ENCODE data around the gene TAX1BP1. TPM values are rescaled to one million over a fixed set of nuclear protein-coding genes. Genes with fewer than 3 reads are reported as not detected.
A peak's percentile ranks its signal among the peaks of the same experiment; 100 is the strongest.
"Not testable (repeated sequence)": the region's sequence is repeated elsewhere in the genome, so short reads cannot be mapped to it uniquely, and the experiment has no call there.

The TAX1BP1 gene
- polyA plus RNA-seq, 1 donor (not counting 4 experiments of a cell fraction or from before 2014, with no cell fraction given), result 102 TPM

GRCh38 chr7:27846388-27846787 is 106.4 kb downstream of the TAX1BP1 start:
- dilution Hi-C loops (cut with MboI; ENCODE audit: extremely low pct_ligation_motif_present, low sequenced_read_pairs), result no loop called here
- FAIRE-seq, result no peak

DNA sequence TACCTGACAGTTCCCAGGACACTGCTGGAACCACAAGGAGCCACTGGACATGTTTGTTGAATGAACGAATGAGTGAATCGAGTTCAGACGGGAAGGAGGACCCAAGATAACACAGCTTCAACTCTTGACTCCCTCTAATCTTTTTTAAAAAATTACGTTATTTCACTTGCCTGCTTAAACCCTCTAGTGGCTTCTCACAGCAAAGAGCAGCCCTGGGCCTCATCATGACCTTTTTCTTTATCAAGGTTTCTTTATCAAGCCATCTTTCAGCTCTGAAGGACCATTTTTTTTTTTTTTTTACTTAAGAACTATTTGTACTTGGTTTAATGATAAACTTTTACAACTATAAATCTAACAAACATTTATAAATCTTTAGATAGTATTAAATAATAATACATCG is 110.6 kb downstream of the TAX1BP1 start:
- Histone ChIP-seq H4K20me1 (ENCODE audit: control insufficient read depth, extremely low read depth, insufficient read depth, low read length) (no peaks in the 10 kb centered on the region), H3K4me1 (ENCODE audit: control insufficient read depth, extremely low read depth, insufficient read depth, low read length) (peaks cover 7% of the 10 kb centered on the region), H3K79me2 (ENCODE audit: control insufficient read depth, insufficient read depth, low read length) (no peaks in the 10 kb centered on the region), H3K9me1 (ENCODE audit: control insufficient read depth, extremely low read depth, insufficient read depth, low read length) (no peaks in the 10 kb centered on the region), H3K4me2 (ENCODE audit: control insufficient read depth, extremely low read depth, insufficient read depth, low read depth, low read length) (no peak overlapping the region), H3K9me3 (ENCODE audit: control insufficient read depth, low read depth, low read length) (no peaks in the 10 kb centered on the region), H3K27ac (ENCODE audit: control insufficient read depth, insufficient read depth, low read length) (no peak overlapping the region), H3K4me3 (ENCODE audit: control insufficient read depth in 2 of 3, extremely low read depth in 1 of 3, insufficient read depth in 2 of 3, low read depth in 1 of 3, low read length in 3 of 3) (no peak overlapping the region), H3K27me3 (ENCODE audit: control insufficient read depth, extremely low read depth, insufficient read depth, low read length) (no peaks in the 10 kb centered on the region), H2AFZ (ENCODE audit: control insufficient read depth, low read length) (no peak overlapping the region), H3K9ac (ENCODE audit: control insufficient read depth, extremely low read depth, insufficient read depth, low read length) (no peak overlapping the region), H3K36me3 (ENCODE audit: control insufficient read depth in 2 of 2, extremely low read depth in 1 of 2, insufficient read depth in 2 of 2, low read length in 2 of 2) (no peaks in the 10 kb centered on the region)
- DNase-seq (ENCODE audit: low read depth, low spot score) (no peak), FAIRE-seq (no peak)
- dilution Hi-C loops (cut with MboI; ENCODE audit: extremely low pct_ligation_motif_present, low sequenced_read_pairs), result no loop called here
- TF ChIP-seq EZH2 (IDR thresholded peaks at IDR 0.05; ENCODE audit: low read length) (no peak), CTCF (optimal IDR thresholded peaks at IDR 0.05 in 1 of 3, IDR thresholded peaks at IDR 0.05 in 1 of 3, conservative IDR thresholded peaks at IDR 0.05 in 1 of 3; ENCODE audit: extremely low read depth in 1 of 3, insufficient read depth in 2 of 3, low read length in 3 of 3) (no peak)

More at GRCh38 chr7:27846388-27846787, 106.4 kb downstream of the TAX1BP1 start:
- no peaks in the 10 kb centered on the region for H3K36me3 ChIP-seq (ENCODE audit: control insufficient read depth in 2 of 2, extremely low read depth in 1 of 2, insufficient read depth in 2 of 2, low read length in 2 of 2)
- no peak overlapping the region for H3K9ac ChIP-seq (ENCODE audit: control insufficient read depth, extremely low read depth, insufficient read depth, low read length)
- H4K20me1 ChIP-seq (ENCODE audit: control insufficient read depth, extremely low read depth, insufficient read depth, low read length), result no peaks in the 10 kb centered on the region
- no peaks in the 10 kb centered on the region for H3K9me3 ChIP-seq (ENCODE audit: control insufficient read depth, low read depth, low read length)
- H3K4me2 ChIP-seq (ENCODE audit: control insufficient read depth, extremely low read depth, insufficient read depth, low read depth, low read length), result no peak overlapping the region
- TF ChIP-seq CTCF (optimal IDR thresholded peaks at IDR 0.05 in 1 of 3, IDR thresholded peaks at IDR 0.05 in 1 of 3, conservative IDR thresholded peaks at IDR 0.05 in 1 of 3; ENCODE audit: extremely low read depth in 1 of 3, insufficient read depth in 2 of 3, low read length in 3 of 3) (no peak), EZH2 (IDR thresholded peaks at IDR 0.05; ENCODE audit: low read length) (no peak)
- no peak overlapping the region for H3K27ac ChIP-seq (ENCODE audit: control insufficient read depth, insufficient read depth, low read length)
- no peak overlapping the region for H2AFZ ChIP-seq (ENCODE audit: control insufficient read depth, low read length)
- no peaks in the 10 kb centered on the region for H3K27me3 ChIP-seq (ENCODE audit: control insufficient read depth, extremely low read depth, insufficient read depth, low read length)
- H3K9me1 ChIP-seq (ENCODE audit: control insufficient read depth, extremely low read depth, insufficient read depth, low read length), result no peaks in the 10 kb centered on the region
- peak; percentile 5 for DNase-seq (ENCODE audit: low read depth, low spot score)
- H3K79me2 ChIP-seq (ENCODE audit: control insufficient read depth, insufficient read depth, low read length), result no peaks in the 10 kb centered on the region
- no peak overlapping the region for H3K4me3 ChIP-seq (ENCODE audit: control insufficient read depth in 2 of 3, extremely low read depth in 1 of 3, insufficient read depth in 2 of 3, low read depth in 1 of 3, low read length in 3 of 3)
- H3K4me1 ChIP-seq (ENCODE audit: control insufficient read depth, extremely low read depth, insufficient read depth, low read length), result peaks cover 7% of the 10 kb centered on the region

DNA sequence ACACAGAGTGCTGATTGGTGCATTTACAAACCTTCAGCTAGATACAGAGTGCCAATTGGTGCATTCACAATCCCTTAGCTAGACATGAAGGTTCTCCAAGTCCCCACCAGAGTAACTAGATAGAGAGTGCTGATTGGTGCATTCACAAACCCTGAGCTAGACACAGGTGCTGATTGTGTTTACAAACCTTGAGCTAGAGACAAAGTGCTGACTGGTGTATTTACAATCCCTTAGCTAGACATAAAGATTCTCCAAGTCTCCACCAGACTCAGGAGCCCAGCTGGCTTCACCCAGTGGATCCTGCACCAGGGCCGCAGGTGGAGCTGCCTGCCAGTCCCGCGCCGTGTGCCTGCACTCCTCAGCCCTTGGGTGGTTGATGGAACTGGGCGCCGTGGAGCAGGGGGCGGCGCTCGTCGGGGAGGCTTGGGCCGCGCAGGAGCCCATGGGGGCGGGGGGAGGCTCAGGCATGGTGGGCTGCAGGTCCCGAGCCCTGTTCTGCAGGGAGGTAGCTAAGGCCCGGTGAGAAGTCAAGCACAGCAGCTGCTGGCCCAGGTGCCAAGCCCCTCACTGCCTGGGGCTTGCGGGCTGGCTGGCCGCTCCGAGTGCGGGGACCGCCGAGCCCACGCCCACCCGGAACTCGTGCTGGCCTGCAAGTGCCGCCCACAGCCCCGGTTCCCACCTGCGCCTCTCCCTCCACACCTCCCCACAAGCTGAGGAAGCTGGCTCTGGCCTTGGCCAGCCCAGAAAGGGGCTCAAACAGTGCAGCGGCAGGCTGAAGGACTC is 116.9 kb downstream of the TAX1BP1 start:
- H2AFZ ChIP-seq (ENCODE audit: control insufficient read depth, low read length); H3K27ac ChIP-seq (ENCODE audit: control insufficient read depth, insufficient read depth, low read length); H3K4me2 ChIP-seq (ENCODE audit: control insufficient read depth, extremely low read depth, insufficient read depth, low read depth, low read length); H3K9me1 ChIP-seq (ENCODE audit: control insufficient read depth, extremely low read depth, insufficient read depth, low read length); H3K4me1 ChIP-seq (ENCODE audit: control insufficient read depth, extremely low read depth, insufficient read depth, low read length); H4K20me1 ChIP-seq (ENCODE audit: control insufficient read depth, extremely low read depth, insufficient read depth, low read length); H3K36me3 ChIP-seq (ENCODE audit: control insufficient read depth in 2 of 2, extremely low read depth in 1 of 2, insufficient read depth in 2 of 2, low read length in 2 of 2); H3K27me3 ChIP-seq (ENCODE audit: control insufficient read depth, extremely low read depth, insufficient read depth, low read length); FAIRE-seq; H3K9me3 ChIP-seq (ENCODE audit: control insufficient read depth, low read depth, low read length); dilution Hi-C loops (cut with MboI; ENCODE audit: extremely low pct_ligation_motif_present, low sequenced_read_pairs); H3K9ac ChIP-seq (ENCODE audit: control insufficient read depth, extremely low read depth, insufficient read depth, low read length); H3K4me3 ChIP-seq (ENCODE audit: control insufficient read depth in 2 of 3, extremely low read depth in 1 of 3, insufficient read depth in 2 of 3, low read depth in 1 of 3, low read length in 3 of 3); H3K79me2 ChIP-seq (ENCODE audit: control insufficient read depth, insufficient read depth, low read length); DNase-seq (ENCODE audit: low read depth, low spot score): not testable (repeated sequence)
